Activated CD8-positive, alpha-beta memory T cell treated with anti-CD3 and anti-CD28 coated beads, Interleukin-2, amount 10 ng/mL, durations not matched to agents 7 days and 5 days (primary cell): ENCODE measurements around the gene TANGO2. TPM values are rescaled to one million over a fixed set of nuclear protein-coding genes. Genes with fewer than 3 reads are reported as not detected.

Source experiments
- ATAC-seq: fragments of 150-1000 bp; cut with Tn5 transposase; one replicate; pipeline ENCODE4 v1.10.0; 2021; ENCODE audit warnings: moderate library complexity
- CTCF ChIA-PET: fragments of 350-600 bp; sonication (Branson Sonifier 250); formaldehyde crosslinking; loops from one replicate; lab custom pipeline; 2021; ENCODE audit warnings: antibody characterized with exemption; lab: Charles Lee
- DNase-seq: peaks from one replicate; pipeline ENCODE4 v3.0.0-alpha.2; 2020
- H3K27ac Mint-ChIP-seq: one replicate; pipeline ENCODE4 v1.8.0; 2021; ENCODE audit warnings: mild to moderate bottlenecking, mixed read lengths
- H3K27me3 Mint-ChIP-seq: one replicate; pipeline ENCODE4 v1.8.0; 2021; ENCODE audit warnings: mixed read lengths
- H3K36me3 Mint-ChIP-seq: one replicate; pipeline ENCODE4 v1.8.0; 2021; ENCODE audit warnings: mild to moderate bottlenecking, mixed read lengths
- H3K4me1 Mint-ChIP-seq: one replicate; pipeline ENCODE4 v1.8.0; 2021; ENCODE audit warnings: mixed read lengths
- H3K4me3 Mint-ChIP-seq: one replicate; pipeline ENCODE4 v1.8.0; 2021; ENCODE audit warnings: mild to moderate bottlenecking, moderate library complexity, mixed read lengths
- H3K9me3 Mint-ChIP-seq: one replicate; pipeline ENCODE4 v1.8.0; 2022; ENCODE audit warnings: low read depth, mixed read lengths
- total RNA-seq, 2 experiments: library from RNA; stranded (reverse); gene quantifications; one replicate each; pipeline ENCODE4 v1.2.3, GENCODE V29; 2021

TANGO2 gene
- total RNA-seq, 2 experiments from 2014 or later, result 36.7 to 44.5 TPM

DNA sequence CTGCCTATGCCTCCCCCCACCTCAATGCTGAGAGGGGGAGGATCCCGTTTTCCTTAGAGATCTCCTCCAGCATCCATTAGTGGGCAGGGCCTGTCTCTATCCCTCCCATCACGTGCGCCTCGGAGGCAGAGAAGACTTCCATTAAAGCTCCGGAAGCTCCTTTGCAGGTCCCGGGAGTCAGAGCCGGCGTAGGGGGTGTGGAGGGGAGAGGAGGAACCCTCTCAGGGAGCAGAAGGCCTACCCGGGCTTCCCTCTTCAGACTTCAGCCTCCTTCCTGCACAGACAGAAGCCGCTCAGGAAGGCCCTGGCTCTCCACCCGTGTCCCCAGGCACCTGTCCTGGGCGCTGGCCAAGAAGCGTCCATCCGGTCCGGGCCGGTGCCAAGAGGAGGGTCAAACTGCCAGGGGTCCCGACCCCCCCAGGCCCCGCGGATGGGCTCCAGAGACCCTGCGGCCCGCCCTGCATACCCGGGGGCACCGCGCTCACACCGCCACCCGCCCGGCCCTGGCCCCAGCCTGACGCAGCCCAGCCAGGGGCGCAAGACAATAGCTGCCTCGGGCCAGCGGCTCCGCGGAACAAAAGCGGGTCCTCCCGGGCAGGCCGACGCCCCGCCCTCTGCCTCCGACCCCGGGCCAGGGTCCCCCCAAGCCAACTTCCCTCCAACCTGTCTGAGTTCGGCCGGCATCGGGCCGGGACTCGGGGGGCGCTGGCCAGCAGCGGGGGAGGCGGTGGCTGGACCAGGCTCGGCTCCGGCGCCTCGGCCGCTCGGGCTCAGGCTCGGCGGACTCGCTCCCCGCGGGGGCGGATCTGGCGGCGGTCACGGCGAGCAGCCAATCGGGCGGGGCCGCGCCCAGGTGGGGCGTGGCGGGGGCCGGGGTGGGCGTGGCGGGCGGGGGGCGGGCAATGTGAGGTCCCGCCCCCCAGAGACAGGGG lies 34.2 kb upstream of the TANGO2 start:
- Mint-ChIP-seq H3K36me3 (no peaks in the 10 kb centered on the region), H3K4me1 (no peaks in the 10 kb centered on the region), H3K9me3 (no peaks in the 10 kb centered on the region), H3K27ac (no peak overlapping the region), H3K4me3 (no peak overlapping the region), H3K27me3 (no peaks in the 10 kb centered on the region)
- CTCF ChIA-PET, result interaction anchor here (1.4 kb wide), 1 partner anchor 12 kb away, joined by 3 read pairs; no protein-coding TSS in a partner anchor
- peak; percentile 75 for DNase-seq
- ATAC-seq, result peak; percentile 95

DNA sequence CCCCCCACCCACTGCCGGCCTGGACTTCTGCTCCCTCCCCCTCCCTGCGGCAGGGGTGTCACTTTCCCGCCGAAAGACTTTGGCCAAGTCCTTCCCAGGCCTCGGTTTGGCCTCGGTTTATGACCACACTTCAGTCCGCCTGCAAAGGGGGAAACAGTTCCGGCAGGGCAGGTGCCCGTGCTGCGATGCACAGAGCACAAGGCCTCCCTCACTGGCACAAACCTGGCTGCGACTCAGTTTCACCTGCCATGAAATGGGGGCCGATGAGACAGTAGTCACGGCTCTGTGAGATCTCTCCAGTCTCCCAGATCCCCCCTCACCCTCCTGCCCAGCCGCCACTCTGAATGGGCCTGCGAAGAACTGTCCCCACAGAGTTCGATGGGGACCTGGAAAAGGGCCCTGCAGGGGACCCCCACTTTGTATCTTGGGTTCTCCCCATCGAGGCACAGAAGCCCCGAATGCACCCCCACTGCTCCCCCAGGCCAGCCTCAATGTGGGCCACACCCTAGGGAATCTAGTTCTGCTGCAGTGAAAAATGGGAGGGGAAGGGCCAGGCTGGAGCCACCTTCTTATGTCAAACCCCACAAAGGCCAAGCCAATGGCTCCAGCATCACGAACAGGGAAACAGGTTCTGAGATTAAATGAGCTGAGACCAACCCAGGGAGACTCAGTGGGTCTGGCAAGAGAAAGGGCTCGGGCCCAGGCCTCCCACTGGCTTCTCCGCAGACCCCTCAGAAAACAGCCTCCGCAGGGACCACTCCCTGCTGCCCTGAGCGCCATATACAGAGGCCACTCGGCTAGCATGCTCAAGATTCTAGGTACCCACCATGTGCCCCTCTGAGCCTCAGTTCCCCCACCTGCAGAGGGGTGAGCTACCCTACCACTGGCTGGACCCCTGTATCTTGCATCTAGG lies 33.3 kb upstream of the TANGO2 start:
- no peak overlapping the region for H3K4me3 Mint-ChIP-seq
- no peaks in the 10 kb centered on the region for H3K4me1 Mint-ChIP-seq

DNA sequence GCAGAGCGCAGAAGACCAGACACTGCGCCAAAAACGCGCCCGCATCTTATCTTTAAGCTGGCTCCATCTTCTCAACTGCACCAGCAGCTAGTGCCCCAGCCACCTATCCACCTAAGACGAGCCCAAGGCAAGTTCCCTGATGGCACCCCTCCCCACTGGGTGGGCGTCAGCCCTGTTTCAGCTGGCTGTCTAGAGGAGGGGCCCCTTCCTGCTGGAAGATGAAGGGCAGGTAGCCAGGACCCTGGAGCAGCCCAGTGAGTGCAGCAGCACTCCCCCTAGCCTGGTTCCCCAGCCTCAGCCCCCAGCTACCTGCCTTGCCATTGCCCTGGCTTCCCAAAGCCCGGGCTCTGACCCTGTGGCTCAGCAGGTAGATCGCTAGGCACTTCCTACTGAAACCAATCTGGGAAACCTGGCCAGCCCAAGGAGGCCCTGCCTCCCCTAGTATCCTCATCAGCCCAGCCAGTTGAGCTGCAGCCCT lies 32.5 kb upstream of the TANGO2 start:
- Mint-ChIP-seq H3K4me3 (no peak overlapping the region), H3K9me3 (no peaks in the 10 kb centered on the region), H3K36me3 (no peaks in the 10 kb centered on the region), H3K27me3 (no peaks in the 10 kb centered on the region), H3K27ac (no peak overlapping the region), H3K4me1 (no peaks in the 10 kb centered on the region)
- CTCF ChIA-PET, result interaction anchor here (0.9 kb wide), 1 partner anchor 35 kb away, joined by 4 read pairs; no protein-coding TSS in a partner anchor
- ATAC-seq (no peak), DNase-seq (no peak)

More for the DNA sequence above, 33.3 kb upstream of the TANGO2 start:
- Mint-ChIP-seq H3K27me3 (no peaks in the 10 kb centered on the region), H3K9me3 (no peaks in the 10 kb centered on the region), H3K27ac (no peak overlapping the region), H3K36me3 (no peaks in the 10 kb centered on the region)
- DNase-seq, result no peak
- CTCF ChIA-PET, result no interaction called here
- no peak for ATAC-seq

DNA sequence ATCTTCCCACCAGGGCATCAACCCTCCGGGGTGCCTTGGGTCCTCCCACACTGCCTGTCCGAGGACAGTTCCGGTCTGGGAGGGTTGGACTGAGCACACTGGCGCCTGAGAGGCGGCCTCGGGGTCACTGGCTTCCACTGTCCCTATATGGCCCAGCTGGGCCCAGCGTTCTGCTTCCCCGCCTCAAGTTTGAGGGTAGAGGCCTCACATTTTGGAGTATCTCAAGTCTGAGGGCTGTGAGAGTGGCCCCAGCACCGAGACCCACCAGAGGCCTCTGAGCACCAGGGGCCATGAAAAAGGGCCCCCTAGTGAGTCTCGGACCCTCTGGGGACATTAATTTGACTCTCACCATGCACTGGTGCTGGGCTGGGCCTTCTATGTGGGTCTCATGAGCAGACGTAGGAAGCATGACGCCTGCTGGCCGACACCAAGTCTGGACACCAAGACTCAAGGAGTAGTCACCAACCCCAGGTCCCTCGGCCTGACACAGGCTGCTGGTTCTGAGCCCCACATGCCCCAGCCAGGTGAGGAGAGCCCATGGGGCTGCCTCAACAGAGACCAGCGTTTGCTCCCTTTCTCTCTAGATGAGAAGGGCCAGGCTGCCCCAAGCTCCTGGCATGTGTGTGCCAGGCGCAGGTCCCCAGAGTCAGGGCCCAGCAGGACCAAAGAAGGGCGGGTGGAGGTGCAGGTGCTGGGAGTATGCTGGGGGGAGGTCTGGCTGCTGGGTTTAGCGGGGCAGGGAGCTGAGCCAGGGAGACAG lies 31.8 kb upstream of the TANGO2 start:
- Mint-ChIP-seq H3K9me3 (no peaks in the 10 kb centered on the region), H3K36me3 (no peaks in the 10 kb centered on the region), H3K4me3 (no peak overlapping the region), H3K27ac (no peak overlapping the region), H3K27me3 (no peaks in the 10 kb centered on the region), H3K4me1 (no peaks in the 10 kb centered on the region)
- ATAC-seq, result no peak
- no peak for DNase-seq
- CTCF ChIA-PET, result interaction anchor here (0.9 kb wide), 1 partner anchor 36 kb away, joined by 4 read pairs; no protein-coding TSS in a partner anchor

DNA sequence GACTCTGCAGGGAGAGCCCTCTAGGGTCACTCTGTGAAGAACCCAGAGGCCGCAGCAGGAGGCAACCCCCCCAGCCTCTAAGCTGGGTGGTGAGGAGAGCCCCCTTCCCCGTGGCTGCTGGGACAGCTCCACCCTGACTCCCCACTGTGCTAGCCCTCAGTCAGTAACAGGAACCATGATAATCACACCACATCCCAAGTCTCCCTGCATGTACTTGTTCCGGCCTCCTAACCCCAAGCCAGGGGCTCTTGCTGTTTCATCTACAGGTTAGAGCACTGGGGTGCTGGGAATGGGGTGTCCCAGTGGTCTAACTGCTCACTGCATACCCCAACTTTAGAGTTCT lies 31.2 kb upstream of the TANGO2 start:
- Mint-ChIP-seq H3K9me3 (no peaks in the 10 kb centered on the region), H3K27ac (no peak overlapping the region), H3K4me3 (no peak overlapping the region), H3K4me1 (no peaks in the 10 kb centered on the region), H3K27me3 (no peaks in the 10 kb centered on the region), H3K36me3 (no peaks in the 10 kb centered on the region)
- CTCF ChIA-PET, result interaction anchor here (1.4 kb wide), 1 partner anchor 139 kb away, joined by 3 read pairs; no protein-coding TSS in a partner anchor
- ATAC-seq (no peak), DNase-seq (no peak)

DNA sequence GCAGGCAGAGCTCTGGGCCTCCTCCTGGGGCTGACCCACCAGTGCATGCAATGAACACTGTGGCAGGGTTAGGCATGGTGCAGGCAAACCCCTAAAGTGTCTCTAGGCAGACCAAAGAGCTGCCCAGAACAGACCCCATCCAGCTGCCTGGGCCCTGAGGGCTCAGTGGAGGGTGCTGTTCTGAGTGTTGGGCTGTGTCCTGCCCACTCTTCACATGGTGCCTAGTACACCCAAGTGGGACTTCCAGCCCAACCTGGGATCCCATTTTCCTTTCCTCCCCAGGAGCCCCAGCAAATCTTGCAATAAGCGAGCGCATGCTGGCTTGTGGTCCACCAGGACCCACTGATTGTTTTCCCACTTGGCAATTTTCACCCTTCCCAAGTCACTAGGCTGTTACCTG lies 30.7 kb upstream of the TANGO2 start:
- Mint-ChIP-seq H3K36me3 (no peaks in the 10 kb centered on the region), H3K4me3 (no peak overlapping the region), H3K9me3 (no peaks in the 10 kb centered on the region), H3K4me1 (no peaks in the 10 kb centered on the region), H3K27me3 (no peaks in the 10 kb centered on the region), H3K27ac (no peak overlapping the region)
- ATAC-seq (no peak), DNase-seq (no peak)
- CTCF ChIA-PET, result interaction anchor here (1.4 kb wide), 1 partner anchor 139 kb away, joined by 3 read pairs; no protein-coding TSS in a partner anchor

DNA sequence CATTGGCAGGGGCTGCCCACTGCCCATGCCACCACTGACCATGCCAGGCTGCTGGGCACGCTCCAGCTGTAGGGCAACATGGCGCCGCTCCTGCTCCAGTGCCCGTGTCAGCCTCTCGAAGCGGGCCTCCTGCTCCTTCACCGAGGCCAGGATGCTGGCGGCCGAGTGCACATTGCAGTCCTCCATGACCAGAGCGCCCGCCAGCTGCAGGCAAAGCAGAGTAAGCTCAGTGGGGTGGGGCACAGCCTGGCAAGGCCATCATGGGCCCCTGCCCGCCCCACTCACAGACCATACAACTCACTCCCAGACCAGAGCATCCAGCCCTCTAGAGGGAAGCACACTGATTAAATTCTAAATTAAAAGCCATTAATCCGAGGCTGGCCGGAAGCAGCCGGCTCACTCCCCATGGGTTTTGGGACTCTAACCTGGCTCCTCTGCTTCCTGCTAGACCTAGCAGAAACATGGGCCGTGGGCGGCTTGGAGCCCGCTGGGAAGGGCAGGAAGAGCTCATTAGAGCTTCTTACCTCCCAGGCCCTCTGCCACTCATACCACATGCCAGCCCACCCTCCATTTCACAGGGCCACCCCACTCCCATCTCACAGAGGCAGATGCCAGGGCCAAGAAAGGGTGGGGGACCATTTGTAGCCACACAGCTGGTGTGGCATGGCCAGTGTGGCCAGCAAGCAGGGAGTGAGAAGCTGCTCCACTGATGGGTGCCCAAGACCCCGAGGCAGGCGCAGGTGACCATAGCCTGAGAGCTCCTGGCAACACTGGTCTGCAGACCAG lies 30.1 kb upstream of the TANGO2 start:
- DNase-seq (no peak), ATAC-seq (no peak)
- Mint-ChIP-seq H3K9me3 (no peaks in the 10 kb centered on the region), H3K4me1 (no peaks in the 10 kb centered on the region), H3K27me3 (no peaks in the 10 kb centered on the region), H3K27ac (no peak overlapping the region), H3K4me3 (no peak overlapping the region), H3K36me3 (no peaks in the 10 kb centered on the region)
- CTCF ChIA-PET, result interaction anchor here (1.2 to 1.4 kb wide), 2 partner anchors 25 to 138 kb away, joined by 3 read pairs; no protein-coding TSS in a partner anchor

DNA sequence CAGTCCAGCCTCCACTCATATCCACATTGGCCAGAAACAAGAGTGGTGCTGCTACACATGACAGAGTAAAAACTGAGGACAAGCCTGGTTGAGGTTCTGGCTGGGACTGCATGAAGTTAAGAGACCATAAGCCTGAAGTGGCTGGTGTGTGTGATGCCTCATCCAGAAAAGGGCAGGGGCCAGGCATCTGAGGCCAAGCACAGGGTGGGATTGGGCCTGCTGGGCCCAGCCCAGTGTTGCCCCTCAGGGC lies 29.6 kb upstream of the TANGO2 start:
- H3K36me3 Mint-ChIP-seq, result no peaks in the 10 kb centered on the region
- CTCF ChIA-PET, result interaction anchor here (1.2 kb wide), 1 partner anchor 24 kb away, joined by 3 read pairs; no protein-coding TSS in a partner anchor
- no peak overlapping the region for H3K27ac Mint-ChIP-seq
- ATAC-seq, result no peak
- H3K4me1 Mint-ChIP-seq, result no peaks in the 10 kb centered on the region
- no peak overlapping the region for H3K4me3 Mint-ChIP-seq
- DNase-seq, result no peak
- H3K9me3 Mint-ChIP-seq, result no peaks in the 10 kb centered on the region
- H3K27me3 Mint-ChIP-seq, result no peaks in the 10 kb centered on the region

DNA sequence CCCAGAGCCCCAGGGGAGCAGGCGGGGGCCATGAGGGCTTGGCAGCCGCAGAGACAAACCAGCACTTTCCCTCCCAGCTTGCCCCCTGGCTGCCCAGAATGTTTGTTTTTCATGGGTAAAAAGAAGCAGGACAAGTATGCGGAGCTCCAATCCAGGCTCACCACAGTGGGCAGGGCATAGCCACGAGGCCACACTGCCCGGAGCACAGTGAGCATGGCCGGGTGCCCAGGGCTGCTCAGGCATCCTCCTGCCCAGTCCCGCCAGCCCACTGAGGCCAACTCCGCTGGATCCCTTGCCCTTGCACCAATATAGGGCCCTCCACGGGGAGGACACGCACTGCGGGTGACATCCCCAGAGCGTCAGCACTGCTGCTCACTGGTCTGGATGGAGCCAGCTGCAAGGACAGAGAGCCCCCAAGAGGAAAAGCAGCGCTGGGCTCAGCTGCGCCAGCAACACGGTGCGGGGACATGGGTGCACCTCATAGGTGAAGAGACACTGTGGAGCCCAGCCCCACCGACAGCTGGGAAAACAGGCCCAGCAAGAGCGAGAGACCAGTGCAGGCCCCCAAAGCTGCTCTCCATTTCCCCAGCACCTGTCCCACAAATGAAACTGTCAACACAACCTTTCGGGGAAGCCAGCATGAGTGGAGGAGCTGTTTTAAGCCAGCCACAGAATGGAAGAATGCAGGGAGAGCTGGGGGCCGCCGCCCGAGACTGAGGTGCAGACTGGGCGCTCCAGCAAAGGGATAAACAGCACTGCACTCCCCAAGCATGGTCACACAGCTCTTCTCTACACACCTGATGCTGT lies 29.1 kb upstream of the TANGO2 start:
- H3K4me1 Mint-ChIP-seq, result no peaks in the 10 kb centered on the region
- ATAC-seq, result no peak
- no peak overlapping the region for H3K27ac Mint-ChIP-seq
- H3K4me3 Mint-ChIP-seq, result no peak overlapping the region
- DNase-seq, result no peak
- CTCF ChIA-PET, result interaction anchor here (1.2 kb wide), 1 partner anchor 23 kb away, joined by 3 read pairs; no protein-coding TSS in a partner anchor
- no peaks in the 10 kb centered on the region for H3K9me3 Mint-ChIP-seq
- no peaks in the 10 kb centered on the region for H3K27me3 Mint-ChIP-seq
- no peaks in the 10 kb centered on the region for H3K36me3 Mint-ChIP-seq

DNA sequence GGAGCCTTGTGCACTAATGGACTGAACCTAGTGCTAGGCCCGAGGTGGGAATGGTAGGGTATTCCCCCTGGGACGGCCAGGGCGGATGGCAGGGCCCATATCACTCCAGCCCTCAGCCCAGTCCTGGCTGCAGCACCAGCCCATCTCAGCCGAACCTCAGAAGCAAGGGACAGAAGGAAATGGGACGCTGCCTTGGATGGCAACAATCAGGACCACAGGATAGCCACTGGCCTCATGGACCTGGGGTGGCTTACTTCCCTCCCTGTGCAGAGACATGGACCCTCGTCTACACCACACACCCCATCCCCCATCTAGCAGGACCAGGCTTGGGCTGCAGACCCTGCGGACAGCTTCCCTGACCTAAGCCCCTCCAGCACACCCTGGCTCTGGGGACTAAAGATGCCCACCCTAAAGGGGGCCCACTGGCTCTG lies 28.4 kb upstream of the TANGO2 start:
- Mint-ChIP-seq H3K27ac (no peak overlapping the region), H3K9me3 (no peaks in the 10 kb centered on the region), H3K36me3 (no peaks in the 10 kb centered on the region), H3K4me1 (no peaks in the 10 kb centered on the region), H3K27me3 (no peaks in the 10 kb centered on the region), H3K4me3 (no peak overlapping the region)
- CTCF ChIA-PET, result no interaction called here
- no peak for ATAC-seq
- no peak for DNase-seq

DNA sequence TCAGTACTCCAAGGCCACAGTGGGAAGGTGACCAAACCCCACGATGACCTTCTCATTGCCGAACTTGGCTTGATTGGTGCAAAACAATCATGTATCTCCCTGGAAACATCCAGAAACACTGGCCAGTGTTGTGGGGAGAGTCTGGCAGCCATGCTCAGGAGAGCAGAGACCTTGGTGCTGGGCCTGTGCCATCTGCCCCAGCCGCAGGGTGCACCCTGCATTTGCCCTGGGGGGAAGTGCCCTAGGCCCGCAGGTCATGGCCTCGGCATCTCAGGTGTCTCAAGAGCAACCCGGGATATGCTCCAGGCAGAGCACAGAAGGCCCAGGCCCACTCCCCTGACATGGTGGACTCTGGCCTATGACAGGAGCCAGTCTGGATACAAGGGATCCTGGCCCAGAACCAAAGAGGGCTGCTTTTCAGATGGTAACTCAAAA lies 28.0 kb upstream of the TANGO2 start:
- CTCF ChIA-PET, result no interaction called here
- Mint-ChIP-seq H3K4me1 (no peaks in the 10 kb centered on the region), H3K36me3 (no peaks in the 10 kb centered on the region), H3K27me3 (no peaks in the 10 kb centered on the region), H3K9me3 (no peaks in the 10 kb centered on the region), H3K4me3 (no peak overlapping the region), H3K27ac (no peak overlapping the region)
- DNase-seq (no peak), ATAC-seq (no peak)
